ENCODE data around the gene CAPN11. TPM values are rescaled to one million over a fixed set of nuclear protein-coding genes. Genes with fewer than 3 reads are reported as not detected.

CAPN11 gene
- total RNA-seq, 1 experiment from 2014 or later, result 0.28 TPM

DNA sequence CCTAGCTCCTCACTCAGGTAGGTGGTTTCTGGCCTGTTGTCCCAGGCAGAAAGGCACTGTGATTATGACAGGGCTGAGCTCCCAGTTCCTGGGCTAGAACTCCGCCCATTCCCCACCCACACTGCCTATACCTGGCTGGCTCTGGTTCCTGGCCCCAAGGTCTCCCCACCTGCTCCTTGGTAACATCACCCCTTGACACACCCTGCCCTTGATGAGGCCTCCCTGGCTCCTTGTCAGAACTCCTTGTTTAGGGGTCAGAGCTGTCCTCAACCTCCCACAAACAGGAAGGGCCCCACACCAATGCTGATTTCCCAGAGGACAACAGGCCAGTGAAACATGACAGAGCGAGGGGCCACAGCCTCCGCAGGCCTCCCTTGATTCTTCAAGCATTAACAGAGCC, 42.6 kb downstream of the CAPN11 start:
- Histone ChIP-seq H3K4me2 (ENCODE audit: insufficient read depth, insufficient read length, low read length) (no peak overlapping the region), H4K8ac (replicated peaks; ENCODE audit: insufficient read length, low read depth, low read length) (no peak overlapping the region), H2BK5ac (ENCODE audit: insufficient read length, low read length) (no peak overlapping the region), H4K91ac (ENCODE audit: insufficient read length, low read depth, low read length) (no peak overlapping the region), H2BK12ac (ENCODE audit: insufficient read length, low read depth, low read length) (peak overlapping the region; percentile 94), H3K56ac (ENCODE audit: insufficient read length, low read depth, low read length) (no peak overlapping the region), H3T11ph (ENCODE audit: low read length) (no peak overlapping the region), H2BK120ac (ENCODE audit: low read depth, low read length, poor library complexity, severe bottlenecking) (no peak overlapping the region), H3K23me2 (ENCODE audit: insufficient read length, low read depth, low read length, poor library complexity, severe bottlenecking) (no peaks in the 10 kb centered on the region), H3K9ac (ENCODE audit: extremely low read depth, insufficient read length, low read length) (no peak overlapping the region), H3K9me3 (ENCODE audit: control insufficient read depth, low read depth, low read length) (no peaks in the 10 kb centered on the region), H4K20me1 (ENCODE audit: control insufficient read depth, insufficient read depth, insufficient read length) (peaks cover 3% of the 10 kb centered on the region), H2BK20ac (ENCODE audit: low read depth, low read length, poor library complexity, severe bottlenecking) (no peak overlapping the region), H3K27ac (ENCODE audit: insufficient read length, low read depth, low read length) (no peak overlapping the region), H3K4ac (ENCODE audit: low read depth, low read length) (no peak overlapping the region), H4K5ac (ENCODE audit: insufficient read length, low read depth, low read length) (no peak overlapping the region), H3K79me1 (ENCODE audit: insufficient read depth, low read depth, low read length, poor library complexity, severe bottlenecking) (no peaks in the 10 kb centered on the region), H3K4me1 (ENCODE audit: insufficient read depth, low read length) (peaks cover 18% of the 10 kb centered on the region; the same call in 1 of the 2 replicates), H2AK5ac (ENCODE audit: insufficient read length, low read length) (no peak overlapping the region), H2BK15ac (ENCODE audit: low read depth, low read length) (no peak overlapping the region), H3K79me2 (ENCODE audit: insufficient read depth, low read length) (no peaks in the 10 kb centered on the region), H3K14ac (ENCODE audit: insufficient read depth, low read length) (peak overlapping the region; percentile 53), H2AFZ (ENCODE audit: low read length) (no peak overlapping the region), H3K18ac (ENCODE audit: insufficient read length, low read depth, low read length) (peak overlapping the region; percentile 51), H3K23ac (ENCODE audit: insufficient read length, low read depth, low read length) (no peak overlapping the region), H3K27me3 (ENCODE audit: insufficient read depth, low read length) (no peaks in the 10 kb centered on the region)
- Mint-ChIP-seq H3K4me1 (peaks cover 46 to 47% of the 10 kb centered on the region in 2 experiments), H3K36me3 (ENCODE audit: insufficient read depth in 1 of 3, low read depth in 3 of 3) (no peaks in the 10 kb centered on the region; a peak in 1 of 7 replicates), H3K9me3 (no peaks in the 10 kb centered on the region), H3K27me3 (ENCODE audit: low read depth) (no peaks in the 10 kb centered on the region; the same call in 1 of the 2 replicates), H3K27ac (peak overlapping the region; percentile 49 to 97 (median 94); a peak in 4 of 7 replicates), H3K4me3 (peak overlapping the region in 1 of 2 experiments; percentile 56; a peak in 2 of 5 replicates)
- TF ChIP-seq, protein P1, sequence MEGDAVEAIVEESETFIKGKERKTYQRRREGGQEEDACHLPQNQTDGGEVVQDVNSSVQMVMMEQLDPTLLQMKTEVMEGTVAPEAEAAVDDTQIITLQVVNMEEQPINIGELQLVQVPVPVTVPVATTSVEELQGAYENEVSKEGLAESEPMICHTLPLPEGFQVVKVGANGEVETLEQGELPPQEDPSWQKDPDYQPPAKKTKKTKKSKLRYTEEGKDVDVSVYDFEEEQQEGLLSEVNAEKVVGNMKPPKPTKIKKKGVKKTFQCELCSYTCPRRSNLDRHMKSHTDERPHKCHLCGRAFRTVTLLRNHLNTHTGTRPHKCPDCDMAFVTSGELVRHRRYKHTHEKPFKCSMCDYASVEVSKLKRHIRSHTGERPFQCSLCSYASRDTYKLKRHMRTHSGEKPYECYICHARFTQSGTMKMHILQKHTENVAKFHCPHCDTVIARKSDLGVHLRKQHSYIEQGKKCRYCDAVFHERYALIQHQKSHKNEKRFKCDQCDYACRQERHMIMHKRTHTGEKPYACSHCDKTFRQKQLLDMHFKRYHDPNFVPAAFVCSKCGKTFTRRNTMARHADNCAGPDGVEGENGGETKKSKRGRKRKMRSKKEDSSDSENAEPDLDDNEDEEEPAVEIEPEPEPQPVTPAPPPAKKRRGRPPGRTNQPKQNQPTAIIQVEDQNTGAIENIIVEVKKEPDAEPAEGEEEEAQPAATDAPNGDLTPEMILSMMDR (conservative IDR thresholded peaks at IDR 0.05), result no peak
- no peak for DNase-seq
- no CpG with 5 or more reads among the region's 3 CpGs for WGBS (ENCODE audit: extremely low coverage, insufficient read length, low lambda C conversion rate)

All from H9 (cell line).